NT2/D1 (cell line): ENCODE data around the gene SLC30A9.

Experiments used
- YY1 ChIP-seq: IDR thresholded peaks from 2 replicates; pipeline ENCODE4 v1.6.1; 2011; ENCODE audit not compliant: insufficient read length, insufficient read depth
- ZNF274 ChIP-seq: IDR thresholded peaks from 2 replicates; pipeline ENCODE4 v1.6.1; 2011; ENCODE audit warnings: mild to moderate bottlenecking, low read depth, low read length

DNA sequence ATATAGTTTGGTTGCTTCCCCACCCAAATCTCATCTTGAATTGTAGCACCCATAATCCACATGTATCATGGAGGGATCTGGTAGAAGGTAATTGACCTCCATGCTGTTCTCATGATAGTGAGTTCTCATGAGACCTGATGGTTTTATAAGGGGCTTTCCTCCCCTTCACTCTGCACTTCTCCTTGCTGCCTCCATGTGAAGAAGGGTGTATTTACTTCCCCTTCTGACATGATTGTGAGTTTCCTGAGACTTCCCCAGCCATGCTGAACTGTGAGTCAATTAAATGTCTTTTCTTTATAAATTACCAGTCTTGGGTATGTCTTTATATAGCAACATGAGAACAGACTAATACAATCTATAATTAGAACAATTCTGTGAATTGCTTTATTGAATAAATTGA, 20.7 kb upstream of the SLC30A9 start:
- TF ChIP-seq YY1 (no peak), ZNF274 (no peak)
